ENCODE measurements around the gene EYS. TPM values are rescaled to one million over a fixed set of nuclear protein-coding genes. Genes with fewer than 3 reads are reported as not detected.

Gene EYS
- total RNA-seq, 1 experiment from 2014 or later, result not detected

- TF ChIP-seq RAD21 (IDR thresholded peaks at IDR 0.05; ENCODE audit: low read depth) (no peak), CEBPB (IDR thresholded peaks at IDR 0.05; ENCODE audit: low read depth) (no peak)
- Histone ChIP-seq H3K4me2 (ENCODE audit: low read length) (no peak overlapping the region), H3K9ac (ENCODE audit: low read length) (no peak overlapping the region), H3K4me3 (replicated peaks in 1 of 2; ENCODE audit: low read depth in 1 of 2, low read length in 2 of 2) (no peak overlapping the region), H2AFZ (ENCODE audit: low read depth, low read length, poor library complexity, severe bottlenecking) (no peak overlapping the region), H4K20me1 (ENCODE audit: insufficient read depth) (no peaks in the 10 kb centered on the region), H3K27ac (ENCODE audit: low read depth, low read length) (no peak overlapping the region), H3K9me3 (ENCODE audit: control insufficient read depth in 1 of 2, insufficient read depth in 1 of 2, low read depth in 1 of 2, low read length in 2 of 2) (peaks cover 0 to 3% of the 10 kb centered on the region in 2 experiments; a peak in 1 of 4 replicates), H3K9me2 (ENCODE audit: insufficient read depth) (no peaks in the 10 kb centered on the region), H3K79me2 (ENCODE audit: insufficient read depth, low read length) (no peaks in the 10 kb centered on the region), H3K4me1 (ENCODE audit: control insufficient read depth in 1 of 2, insufficient read depth in 2 of 2, low read length in 2 of 2) (no peaks in the 10 kb centered on the region), H3K36me3 (ENCODE audit: control insufficient read depth in 1 of 2, insufficient read depth in 2 of 2, low read length in 2 of 2) (no peaks in the 10 kb centered on the region), H3K27me3 (ENCODE audit: insufficient read depth, low read length) (no peaks in the 10 kb centered on the region)
- no TSS peak for BruUV-seq (replicated peaks)
- DNase-seq (ENCODE audit: low read depth, low spot score), result no peak
- CTCF ChIA-PET, result no interaction called here
- no peak for ATAC-seq
- POLR2A ChIA-PET, result no interaction called here
- RAD21 ChIA-PET (ENCODE audit: low non-redundant PET in 1 of 2, low total read pairs in 2 of 2, uncharacterized antibody in 2 of 2, unreplicated experiment in 2 of 2), result no interaction called here
- intact Hi-C loops (cut with micrococcal nuclease), result no loop called here
Measured at GRCh38 chr6:64062960-64063683, 1643.9 kb downstream of the EYS start.

DNA sequence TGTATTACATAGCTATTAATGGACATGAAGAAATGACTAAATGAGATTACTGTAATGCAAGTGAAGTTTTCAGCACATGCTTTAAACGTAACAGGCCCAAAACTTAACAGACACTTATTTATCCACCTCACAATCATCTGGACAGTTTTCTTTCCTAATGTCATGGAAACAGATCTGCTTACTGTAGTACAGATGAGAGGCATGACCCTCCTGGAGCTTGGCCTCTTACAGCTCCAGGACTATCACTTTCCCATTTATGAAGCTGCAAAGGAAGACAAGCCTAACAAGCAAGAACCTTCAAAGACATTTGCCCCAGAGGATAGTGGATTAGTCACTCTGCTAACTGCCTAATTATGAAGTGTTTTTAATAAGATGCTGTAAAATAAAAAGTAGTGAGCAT lies 1652.2 kb downstream of the EYS start:
- H3K27ac ChIP-seq (ENCODE audit: low read depth, low read length), result no peak overlapping the region
- ATAC-seq (no peak), DNase-seq (ENCODE audit: low read depth, low spot score) (no peak)
- H3K4me1 ChIP-seq (ENCODE audit: control insufficient read depth in 1 of 2, insufficient read depth in 2 of 2, low read length in 2 of 2), result no peaks in the 10 kb centered on the region
- no peak overlapping the region for H3K9ac ChIP-seq (ENCODE audit: low read length)
- no peak overlapping the region for H2AFZ ChIP-seq (ENCODE audit: low read depth, low read length, poor library complexity, severe bottlenecking)
- no peaks in the 10 kb centered on the region for H3K79me2 ChIP-seq (ENCODE audit: insufficient read depth, low read length)
- H3K27me3 ChIP-seq (ENCODE audit: insufficient read depth, low read length), result no peaks in the 10 kb centered on the region
- H3K9me3 ChIP-seq (ENCODE audit: control insufficient read depth in 1 of 2, insufficient read depth in 1 of 2, low read depth in 1 of 2, low read length in 2 of 2), result no peaks in the 10 kb centered on the region
- RAD21 ChIA-PET (ENCODE audit: low non-redundant PET in 1 of 2, low total read pairs in 2 of 2, uncharacterized antibody in 2 of 2, unreplicated experiment in 2 of 2), result no interaction called here
- H3K4me2 ChIP-seq (ENCODE audit: low read length), result no peak overlapping the region
- TF ChIP-seq ZNF274 (IDR thresholded peaks at IDR 0.05; ENCODE audit: low read depth, low read length) (no peak), TCF7L2 (IDR thresholded peaks at IDR 0.05; ENCODE audit: borderline replicate concordance, extremely low read depth, insufficient read depth, insufficient read length) (no peak), YY1 (IDR thresholded peaks at IDR 0.05; ENCODE audit: extremely low read depth, insufficient replicate concordance, low read depth, low read length) (no peak), RAD21 (IDR thresholded peaks at IDR 0.05; ENCODE audit: low read depth) (no peak), JUND (IDR thresholded peaks at IDR 0.05) (no peak), ELF1 (IDR thresholded peaks at IDR 0.05; ENCODE audit: borderline replicate concordance, low read depth) (no peak), POLR2A (IDR thresholded peaks at IDR 0.05; ENCODE audit: borderline replicate concordance, extremely low read depth, insufficient read depth, insufficient read length) (no peak), FOSL1 (IDR thresholded peaks at IDR 0.05; ENCODE audit: low read depth) (no peak), REST (IDR thresholded peaks at IDR 0.05; ENCODE audit: low read depth) (no peak), SIN3A (IDR thresholded peaks at IDR 0.05; ENCODE audit: low read depth) (no peak), CBX3 (IDR thresholded peaks at IDR 0.05; ENCODE audit: low read depth) (no peak), SP1 (IDR thresholded peaks at IDR 0.05; ENCODE audit: low read depth) (no peak), EZH2phosphoT487 (IDR thresholded peaks at IDR 0.05; ENCODE audit: borderline replicate concordance) (no peak), POLR2AphosphoS5 (IDR thresholded peaks at IDR 0.05; ENCODE audit: low read depth, low read length) (no peak)
- TF ChIP-seq, protein P1, sequence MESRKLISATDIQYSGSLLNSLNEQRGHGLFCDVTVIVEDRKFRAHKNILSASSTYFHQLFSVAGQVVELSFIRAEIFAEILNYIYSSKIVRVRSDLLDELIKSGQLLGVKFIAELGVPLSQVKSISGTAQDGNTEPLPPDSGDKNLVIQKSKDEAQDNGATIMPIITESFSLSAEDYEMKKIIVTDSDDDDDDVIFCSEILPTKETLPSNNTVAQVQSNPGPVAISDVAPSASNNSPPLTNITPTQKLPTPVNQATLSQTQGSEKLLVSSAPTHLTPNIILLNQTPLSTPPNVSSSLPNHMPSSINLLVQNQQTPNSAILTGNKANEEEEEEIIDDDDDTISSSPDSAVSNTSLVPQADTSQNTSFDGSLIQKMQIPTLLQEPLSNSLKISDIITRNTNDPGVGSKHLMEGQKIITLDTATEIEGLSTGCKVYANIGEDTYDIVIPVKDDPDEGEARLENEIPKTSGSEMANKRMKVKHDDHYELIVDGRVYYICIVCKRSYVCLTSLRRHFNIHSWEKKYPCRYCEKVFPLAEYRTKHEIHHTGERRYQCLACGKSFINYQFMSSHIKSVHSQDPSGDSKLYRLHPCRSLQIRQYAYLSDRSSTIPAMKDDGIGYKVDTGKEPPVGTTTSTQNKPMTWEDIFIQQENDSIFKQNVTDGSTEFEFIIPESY (IDR thresholded peaks at IDR 0.05; ENCODE audit: extremely low read depth, insufficient replicate concordance, low read length), result no peak
- no peaks in the 10 kb centered on the region for H4K20me1 ChIP-seq (ENCODE audit: insufficient read depth)
- intact Hi-C loops (cut with micrococcal nuclease), result no loop called here
- CTCF ChIA-PET, result no interaction called here
- no peaks in the 10 kb centered on the region for H3K36me3 ChIP-seq (ENCODE audit: control insufficient read depth in 1 of 2, insufficient read depth in 2 of 2, low read length in 2 of 2)
- POLR2A ChIA-PET, result no interaction called here
- H3K4me3 ChIP-seq (replicated peaks in 1 of 2; ENCODE audit: low read depth in 1 of 2, low read length in 2 of 2), result no peak overlapping the region
- no TSS peak for BruUV-seq (replicated peaks)
- H3K9me2 ChIP-seq (ENCODE audit: insufficient read depth), result no peaks in the 10 kb centered on the region
